Esophagus muscularis mucosa (tissue), 4 donors: ENCODE data around the gene TLE4.

ENCODE experiments used
- CTCF ChIP-seq, 3 experiments: fragments of 200-600 bp in 2 of 3; fragments of 450-650 bp in 1 of 3; sonication (generic) in 2 of 3; IDR thresholded peaks; one replicate each; pipeline ENCODE4 v1.5.1; 2017 to 2019; ENCODE audit warnings: antibody characterized with exemption in 3 of 3, mild to moderate bottlenecking in 2 of 3, moderate library complexity in 1 of 3
- EP300 ChIP-seq: sonication (generic); formaldehyde crosslinking; IDR thresholded peaks from one replicate; pipeline ENCODE4 v1.6.1; 2017; ENCODE audit warnings: antibody characterized with exemption
- POLR2A ChIP-seq: fragments of 450-650 bp; IDR thresholded peaks from one replicate; pipeline ENCODE4 v1.6.1; 2017; ENCODE audit warnings: antibody characterized with exemption, moderate library complexity, mild to moderate bottlenecking, low read depth
- POLR2AphosphoS5 ChIP-seq, 2 donors: sonication (generic); formaldehyde crosslinking; IDR thresholded peaks; one replicate each; pipeline ENCODE4 v1.6.1; 2017; ENCODE audit warnings: antibody characterized with exemption in 2 of 2

GRCh38 chr9:79633558-79633957, 61.8 kb downstream of the TLE4 start:
- TF ChIP-seq CTCF (IDR thresholded peaks at IDR 0.05), result no peak
- no peak for TF ChIP-seq POLR2A
- no peak for TF ChIP-seq POLR2AphosphoS5 (IDR thresholded peaks at IDR 0.05)
- no peak for TF ChIP-seq EP300
